Lower leg skin (tissue), 3 donors: ENCODE measurements around the gene OPTC.

Experiments used
- CTCF ChIP-seq, 3 donors: fragments of 450-650 bp; IDR thresholded peaks; one replicate each; pipeline ENCODE4 v1.5.1; 2016; ENCODE audit warnings: antibody characterized with exemption in 3 of 3, mild to moderate bottlenecking in 3 of 3, moderate library complexity in 2 of 3
- POLR2A ChIP-seq, 2 donors: fragments of 450-650 bp; IDR thresholded peaks; one replicate each; pipeline ENCODE4 v1.6.1; 2016 to 2017; ENCODE audit warnings: antibody characterized with exemption in 2 of 2, mild to moderate bottlenecking in 1 of 2, moderate library complexity in 1 of 2

GRCh38 chr1:203493901-203494300, at the start of gene OPTC:
- TF ChIP-seq CTCF (IDR thresholded peaks at IDR 0.05) (no peak), POLR2A (IDR thresholded peaks at IDR 0.05) (no peak)
